ENCODE results near the gene IER5L.

The IER5L gene

GRCh38 chr9:129160712-129161533 is 17.1 kb downstream of the IER5L start:
- DNase-seq, result no peak

- no peak for DNase-seq
These were observed 21.9 kb downstream of the IER5L start for GRCh38 chr9:129156163-129156562.

- DNase-seq, result no peak
These were observed 23.1 kb downstream of the IER5L start for GRCh38 chr9:129154866-129155477.

GRCh38 chr9:129151469-129151868 is 26.6 kb downstream of the IER5L start:
- no peak for DNase-seq

GRCh38 chr9:129150672-129151211 is 27.3 kb downstream of the IER5L start:
- DNase-seq, result no peak

GRCh38 chr9:129150122-129150521 is 27.9 kb downstream of the IER5L start:
- no peak for DNase-seq

GRCh38 chr9:129149442-129149841 is 28.6 kb downstream of the IER5L start:
- no peak for DNase-seq

GRCh38 chr9:129148463-129149204 is 29.4 kb downstream of the IER5L start:
- DNase-seq, result no peak

GRCh38 chr9:129146441-129146941 is 31.6 kb downstream of the IER5L start:
- DNase-seq, result no peak

GRCh38 chr9:129145841-129146292 is 32.2 kb downstream of the IER5L start:
- DNase-seq, result no peak

GRCh38 chr9:129145316-129145715 is 32.7 kb downstream of the IER5L start:
- DNase-seq, result no peak

- DNase-seq, result peak; percentile 41 to 69 (median 61)
These were observed 34.8 kb downstream of the IER5L start for GRCh38 chr9:129143031-129143927.

GRCh38 chr9:129142138-129142935 is 35.7 kb downstream of the IER5L start:
- DNase-seq, result no peak

- peak in 1 of 5 donors; percentile 11 for DNase-seq
These were observed 36.7 kb downstream of the IER5L start for GRCh38 chr9:129141066-129142041.

- DNase-seq, result no peak
These were observed 37.5 kb downstream of the IER5L start for GRCh38 chr9:129140397-129141065.

- peak; percentile 41 to 92 (median 68) for DNase-seq
These were observed 38.1 kb downstream of the IER5L start for GRCh38 chr9:129139993-129140396.

- DNase-seq, result peak; percentile 40 to 78 (median 65)
These were observed 38.6 kb downstream of the IER5L start for GRCh38 chr9:129139233-129139992.

Data from T-helper 1 cell (primary cell).